ENCODE results near the gene BAIAP3. TPM values are rescaled to one million over a fixed set of nuclear protein-coding genes. Genes with fewer than 3 reads are reported as not detected.

BAIAP3 gene
- total RNA-seq, 6 experiments from 2014 or later, result 5.4 to 7.6 (median 5.8) TPM

- H3K4me3 ChIP-seq, result no peak overlapping the region
- 87% methylated on average over 3 of the region's 16 CpGs for WGBS (ENCODE audit: insufficient coverage, low coverage, low lambda C conversion rate, missing lambda C conversion rate)
- no peak overlapping the region for H3K27ac ChIP-seq
- intact Hi-C loops (cut with DNase I), result no loop called here
- peaks cover 0 to 41% (median 16%) of the 10 kb centered on the region in 4 donors for H3K36me3 ChIP-seq
- TF ChIP-seq CTCF (IDR thresholded peaks at IDR 0.05) (no peak), POLR2A (IDR thresholded peaks at IDR 0.05) (no peak)
- ATAC-seq (no peak), DNase-seq (peak in 1 of 3 donors; percentile 45)
- no peaks in the 10 kb centered on the region for H3K9me3 ChIP-seq
- peaks cover 0 to 24% (median 11%) of the 10 kb centered on the region in 4 donors for H3K4me1 ChIP-seq
- no peaks in the 10 kb centered on the region for H3K27me3 ChIP-seq
Measured at GRCh38 chr16:1312467-1312816, 21.0 kb upstream of the BAIAP3 start.

GRCh38 chr16:1312903-1313302 is 20.5 kb upstream of the BAIAP3 start:
- H3K9me3 ChIP-seq, result no peaks in the 10 kb centered on the region
- WGBS (ENCODE audit: insufficient coverage, low coverage, low lambda C conversion rate, missing lambda C conversion rate), result 60% methylated on average over 1 of the region's 15 CpGs
- ATAC-seq (no peak), DNase-seq (no peak)
- intact Hi-C loops (cut with DNase I), result no loop called here
- no peak overlapping the region for H3K4me3 ChIP-seq
- H3K27me3 ChIP-seq, result no peaks in the 10 kb centered on the region
- H3K27ac ChIP-seq, result no peak overlapping the region
- peaks cover 0 to 45% (median 19%) of the 10 kb centered on the region in 4 donors for H3K36me3 ChIP-seq
- TF ChIP-seq CTCF (IDR thresholded peaks at IDR 0.05), result no peak
- TF ChIP-seq POLR2A (IDR thresholded peaks at IDR 0.05), result no peak
- H3K4me1 ChIP-seq, result peaks cover 0 to 24% (median 11%) of the 10 kb centered on the region in 4 donors

GRCh38 chr16:1313721-1314369 is 19.6 kb upstream of the BAIAP3 start:
- TF ChIP-seq POLR2A (IDR thresholded peaks at IDR 0.05) (no peak), CTCF (IDR thresholded peaks at IDR 0.05) (no peak)
- no peak overlapping the region for H3K4me3 ChIP-seq
- no peak overlapping the region for H3K27ac ChIP-seq
- no peaks in the 10 kb centered on the region for H3K27me3 ChIP-seq
- H3K36me3 ChIP-seq, result peaks cover 0 to 55% (median 24%) of the 10 kb centered on the region in 4 donors
- intact Hi-C loops (cut with DNase I), result no loop called here
- DNase-seq, result peak in 1 of 3 donors; percentile 48
- no peaks in the 10 kb centered on the region for H3K9me3 ChIP-seq
- H3K4me1 ChIP-seq, result peaks cover 0 to 24% (median 11%) of the 10 kb centered on the region in 4 donors
- no peak for ATAC-seq
- WGBS (ENCODE audit: insufficient coverage, low coverage, low lambda C conversion rate, missing lambda C conversion rate), result 100% methylated on average over 1 of the region's 38 CpGs

GRCh38 chr16:1314399-1315068 is 18.9 kb upstream of the BAIAP3 start:
- Histone ChIP-seq H3K4me3 (no peak overlapping the region), H3K27ac (no peak overlapping the region), H3K9me3 (no peaks in the 10 kb centered on the region), H3K36me3 (peaks cover 0 to 62% (median 31%) of the 10 kb centered on the region in 4 donors), H3K4me1 (peaks cover 0 to 24% (median 11%) of the 10 kb centered on the region in 4 donors), H3K27me3 (no peaks in the 10 kb centered on the region)
- DNase-seq, result peak in 1 of 3 donors; percentile 44
- intact Hi-C loops (cut with DNase I), result no loop called here
- TF ChIP-seq CTCF (IDR thresholded peaks at IDR 0.05), result no peak
- no peak for TF ChIP-seq POLR2A (IDR thresholded peaks at IDR 0.05)
- ATAC-seq, result no peak
- WGBS (ENCODE audit: insufficient coverage, low coverage, low lambda C conversion rate, missing lambda C conversion rate), result 60% methylated on average over 1 of the region's 28 CpGs

All from right lobe of liver (tissue), 6 donors.